Small intestine (tissue), 7 donors: Measurements from ENCODE around the gene KLC1. TPM values are rescaled to one million over a fixed set of nuclear protein-coding genes. Genes with fewer than 3 reads are reported as not detected.

ENCODE experiments used
- DNase-seq, 2 donors: peaks; one replicate each; pipeline versions ENCODE4 v3.0.0 to v3.0.0-alpha.2; 2013
- FAIRE-seq: peaks from 2 replicates; lab custom pipeline; 2012; peaks lifted over from hg19 to GRCh38; lab: Jason Lieb, UNC
- H3K27ac ChIP-seq, 3 donors: one replicate each; pipeline ENCODE4 v1.5.1; 2013; ENCODE audit warnings: low read length in 2 of 3, mild to moderate bottlenecking in 2 of 3, control low read depth in 1 of 3, inconsistent platforms in 1 of 3, low read depth in 1 of 3, moderate library complexity in 1 of 3
- H3K27me3 ChIP-seq, 3 donors: one replicate each; pipeline ENCODE4 v1.6.1; 2013; ENCODE audit warnings: low read length in 3 of 3, inconsistent platforms in 1 of 3; ENCODE audit not compliant: control insufficient read depth in 3 of 3, insufficient read depth in 3 of 3
- H3K36me3 ChIP-seq, 3 donors: one replicate each; pipeline ENCODE4 v1.6.1; 2013; ENCODE audit warnings: low read length in 3 of 3, inconsistent platforms in 1 of 3, low read depth in 1 of 3, mild to moderate bottlenecking in 1 of 3, moderate library complexity in 1 of 3; ENCODE audit not compliant: control insufficient read depth in 3 of 3, insufficient read depth in 2 of 3
- H3K4me1 ChIP-seq, 3 donors: one replicate each; pipeline ENCODE4 v1.6.1; 2013; ENCODE audit warnings: low read length in 2 of 3, inconsistent platforms in 1 of 3, low read depth in 1 of 3, mild to moderate bottlenecking in 1 of 3, moderate library complexity in 1 of 3; ENCODE audit not compliant: control insufficient read depth in 3 of 3, insufficient read depth in 2 of 3
- H3K4me3 ChIP-seq, 3 donors: one replicate each; pipeline ENCODE4 v1.5.1; 2013; ENCODE audit warnings: low read length in 3 of 3, control low read depth in 1 of 3, inconsistent platforms in 1 of 3, low read depth in 1 of 3, mild to moderate bottlenecking in 1 of 3, moderate library complexity in 1 of 3
- H3K9me3 ChIP-seq, 2 donors: one replicate each; pipeline ENCODE4 v1.6.1; 2013; ENCODE audit warnings: low read depth in 1 of 2, low read length in 1 of 2; ENCODE audit not compliant: control insufficient read depth in 2 of 2, insufficient read depth in 1 of 2
- WGBS, 3 donors: extraction: QIAGEN DNeasy Blood & Tissue Kit; methylation state at CpG; one replicate each; pipeline ENCODE4 v1.1.7; 2013; 5-methylcytosine and 5-hydroxymethylcytosine counted together
- polyA plus RNA-seq, 4 donors: library from polyadenylated mRNA; stranded (reverse) in 3 of 4; unstranded in 1 of 4; fragments of 200-250 nt in 3 of 4; fragments of 120-200 nt in 1 of 4; gene quantifications; one replicate each; pipeline versions ENCODE4 v1.2.1 to v1.2.3, GENCODE V29; 2013
- donor health status: healthy with polysubstance abuse.
- donor health status: control.
- donor health status: control.
- donor health status: Bipolar disorder and iron deficiency.
- donor health status: healthy.

Gene KLC1
- polyA plus RNA-seq, 4 donors: 45.9 to 74.4 (median 67.4) TPM

GRCh38 chr14:103668117-103668516 lies 39.1 kb downstream of the KLC1 start:
- Histone ChIP-seq H3K36me3 (peaks cover 11 to 71% (median 27%) of the 10 kb centered on the region in 3 donors), H3K27me3 (no peaks in the 10 kb centered on the region), H3K27ac (no peak overlapping the region), H3K9me3 (no peaks in the 10 kb centered on the region), H3K4me3 (no peak overlapping the region), H3K4me1 (no peaks in the 10 kb centered on the region)
- no peak for DNase-seq
- WGBS, 3 donors: 95 to 98% (median 98%) methylated on average over 3 of the region's 3 CpGs
- FAIRE-seq: no peak

- Histone ChIP-seq H3K4me1 (no peaks in the 10 kb centered on the region), H3K36me3 (peaks cover 12 to 65% (median 26%) of the 10 kb centered on the region in 3 donors), H3K27me3 (no peaks in the 10 kb centered on the region), H3K27ac (no peak overlapping the region), H3K9me3 (no peaks in the 10 kb centered on the region), H3K4me3 (no peak overlapping the region)
- FAIRE-seq: no peak
- WGBS, 3 donors: 90 to 98% (median 97%) methylated on average over 2 of the region's 2 CpGs
- DNase-seq: no peak
Observed at GRCh38 chr14:103669370-103669769, 40.4 kb downstream of the KLC1 start.

- no peak for DNase-seq
- WGBS, 3 donors: 96 to 98% (median 96%) methylated on average over 4 of the region's 4 CpGs
- Histone ChIP-seq H3K36me3 (peaks cover 22 to 63% (median 32%) of the 10 kb centered on the region in 3 donors), H3K4me1 (no peaks in the 10 kb centered on the region), H3K27me3 (no peaks in the 10 kb centered on the region), H3K9me3 (no peaks in the 10 kb centered on the region), H3K27ac (no peak overlapping the region), H3K4me3 (no peak overlapping the region)
- no peak for FAIRE-seq
Observed at GRCh38 chr14:103671911-103672310, 42.9 kb downstream of the KLC1 start.

GRCh38 chr14:103675957-103676356 lies 46.9 kb downstream of the KLC1 start:
- H3K36me3 ChIP-seq: peaks cover 37 to 67% (median 49%) of the 10 kb centered on the region in 3 donors
- no peak for FAIRE-seq
- WGBS, 3 donors: 94 to 98% (median 97%) methylated on average over 8 of the region's 8 CpGs

GRCh38 chr14:103676881-103677675 lies 48.1 kb downstream of the KLC1 start:
- DNase-seq: no peak
- Histone ChIP-seq H3K4me3 (no peak overlapping the region), H3K36me3 (peaks cover 32 to 67% (median 46%) of the 10 kb centered on the region in 3 donors), H3K9me3 (no peaks in the 10 kb centered on the region), H3K27ac (no peak overlapping the region), H3K4me1 (no peaks in the 10 kb centered on the region), H3K27me3 (no peaks in the 10 kb centered on the region)
- 87 to 91% (median 88%) methylated on average over 16 of the region's 16 CpGs for WGBS, 3 donors
- no peak for FAIRE-seq

More at GRCh38 chr14:103675957-103676356, 46.9 kb downstream of the KLC1 start:
- no peak overlapping the region for H3K4me3 ChIP-seq
- no peak for DNase-seq
- H3K27ac ChIP-seq: no peak overlapping the region
- H3K27me3 ChIP-seq: no peaks in the 10 kb centered on the region
- no peaks in the 10 kb centered on the region for H3K9me3 ChIP-seq
- H3K4me1 ChIP-seq: no peaks in the 10 kb centered on the region

GRCh38 chr14:103679351-103679750 lies 50.3 kb downstream of the KLC1 start:
- 44 to 68% (median 61%) methylated on average over 13 of the region's 13 CpGs for WGBS, 3 donors
- Histone ChIP-seq H3K27me3 (no peaks in the 10 kb centered on the region), H3K27ac (no peak overlapping the region), H3K4me1 (no peaks in the 10 kb centered on the region), H3K4me3 (no peak overlapping the region), H3K9me3 (no peaks in the 10 kb centered on the region), H3K36me3 (peaks cover 35 to 77% (median 35%) of the 10 kb centered on the region in 3 donors)
- peak; percentile 11 to 36 for DNase-seq
- FAIRE-seq: no peak

- peaks cover 29 to 79% (median 36%) of the 10 kb centered on the region in 3 donors for H3K36me3 ChIP-seq
- no peak overlapping the region for H3K4me3 ChIP-seq
- DNase-seq: no peak
- no peak for FAIRE-seq
- no peak overlapping the region for H3K27ac ChIP-seq
- H3K4me1 ChIP-seq: no peaks in the 10 kb centered on the region
- H3K27me3 ChIP-seq: no peaks in the 10 kb centered on the region
- H3K9me3 ChIP-seq: no peaks in the 10 kb centered on the region
- 89 to 93% (median 90%) methylated on average over 17 of the region's 17 CpGs for WGBS, 3 donors
Observed at GRCh38 chr14:103680491-103681231, 51.6 kb downstream of the KLC1 start.

GRCh38 chr14:103683139-103683538 lies 54.1 kb downstream of the KLC1 start:
- no peak overlapping the region for H3K4me3 ChIP-seq
- 84 to 85% (median 84%) methylated on average over 15 of the region's 15 CpGs for WGBS, 3 donors
- no peaks in the 10 kb centered on the region for H3K27me3 ChIP-seq
- no peaks in the 10 kb centered on the region for H3K4me1 ChIP-seq
- H3K36me3 ChIP-seq: peaks cover 20 to 75% (median 39%) of the 10 kb centered on the region in 3 donors
- FAIRE-seq (no peak), DNase-seq (no peak)
- H3K9me3 ChIP-seq: no peaks in the 10 kb centered on the region
- H3K27ac ChIP-seq: no peak overlapping the region
